SK-N-SH (cell line): Measurements from ENCODE around the gene ZSCAN10. TPM values are rescaled to one million over a fixed set of nuclear protein-coding genes. Genes with fewer than 3 reads are reported as not detected.
A peak's percentile ranks its signal among the peaks of the same experiment; 100 is the strongest.

Experiments used
- CTCF ChIA-PET: fragments of 300-600, 350-600 bp; formaldehyde crosslinking; extraction: SDS; loops from one replicate; lab custom pipeline; 2021; lab: Yijun Ruan, JAX
- POLR2A ChIA-PET: fragments of 350-600 bp; sonication (Branson Sonifier 250); formaldehyde crosslinking; extraction: SDS; loops from one replicate; lab custom pipeline; 2020; ENCODE audit warnings: antibody characterized with exemption, inconsistent platforms; lab: Yijun Ruan, JAX
- DNase-seq: peaks from one replicate; pipeline ENCODE4 v3.0.0; 2012
- H2AFZ ChIP-seq: fragments of 200-600 bp; sonication (generic); 2 replicates; pipeline ENCODE4 v1.8.1; 2016; ENCODE audit warnings: antibody characterized with exemption, mild to moderate bottlenecking, low read depth
- H3F3A ChIP-seq: fragments of 200-600 bp; sonication (generic); replicated peaks from 2 replicates; pipeline ENCODE3; 2016; ENCODE audit warnings: antibody characterized with exemption, mild to moderate bottlenecking; ENCODE audit not compliant: insufficient read depth
- H3K27ac ChIP-seq, 2 experiments: fragments of 200-500 bp in 1 of 2; fragments of 200-600 bp in 1 of 2; sonication (Bioruptor generic) in 1 of 2; sonication (generic), shearing (Covaris generic) in 1 of 2; 2 replicates each; pipeline versions ENCODE4 v1.5.1 to v1.6.1; 2014 to 2016; ENCODE audit warnings: low read depth in 2 of 2, inconsistent platforms in 1 of 2, low read length in 1 of 2, mild to moderate bottlenecking in 1 of 2, mixed read lengths in 1 of 2
- H3K27me3 ChIP-seq: fragments of 200-600 bp; sonication (generic), shearing (Covaris generic); 2 replicates; pipeline ENCODE4 v1.6.1; 2016; ENCODE audit warnings: mixed run types; ENCODE audit not compliant: insufficient read depth
- H3K36me3 ChIP-seq, 2 experiments: fragments of 200-500 bp in 1 of 2; fragments of 200-600 bp in 1 of 2; sonication (Bioruptor generic) in 1 of 2; sonication (generic) in 1 of 2; replicated peaks in 1 of 2; 2 replicates each; pipeline versions ENCODE3 to v1.5.1; 2014 to 2016; ENCODE audit warnings: low read length in 1 of 2, mild to moderate bottlenecking in 1 of 2; ENCODE audit not compliant: insufficient read depth in 2 of 2, control insufficient read depth in 1 of 2
- H3K4me1 ChIP-seq, 2 experiments: fragments of 200-500 bp in 1 of 2; fragments of 200-600 bp in 1 of 2; sonication (Bioruptor generic) in 1 of 2; sonication (generic), shearing (Covaris generic) in 1 of 2; 2 replicates each; pipeline versions ENCODE4 v1.5.1 to v1.6.1; 2014 to 2016; ENCODE audit warnings: low read depth in 1 of 2, low read length in 1 of 2, mixed run types in 1 of 2; ENCODE audit not compliant: insufficient read depth in 2 of 2, control insufficient read depth in 1 of 2
- H3K4me2 ChIP-seq: fragments of 200-600 bp; sonication (generic), shearing (Covaris generic); 2 replicates; pipeline ENCODE4 v1.6.1; 2017; ENCODE audit warnings: mixed run types
- H3K4me3 ChIP-seq, 2 experiments: fragments of 200-500 bp in 1 of 2; fragments of 200-600 bp in 1 of 2; sonication (Bioruptor generic) in 1 of 2; sonication (generic), shearing (Covaris generic) in 1 of 2; 2 replicates each; pipeline versions ENCODE4 v1.5.1 to v1.8.1; 2014 to 2016; ENCODE audit warnings: low read depth in 2 of 2, inconsistent platforms in 1 of 2, low read length in 1 of 2, mild to moderate bottlenecking in 1 of 2, mixed read lengths in 1 of 2, moderate library complexity in 1 of 2
- H3K79me2 ChIP-seq: fragments of 200-600 bp; sonication (generic); 2 replicates; pipeline ENCODE4 v1.8.1; 2017; ENCODE audit warnings: mild to moderate bottlenecking; ENCODE audit not compliant: insufficient read depth
- H3K9ac ChIP-seq: fragments of 200-600 bp; sonication (generic); 2 replicates; pipeline ENCODE4 v1.6.1; 2017; ENCODE audit warnings: mixed run types
- H3K9me2 ChIP-seq: fragments of 200-600 bp; sonication (generic); 2 replicates; pipeline ENCODE4 v1.6.1; 2017; ENCODE audit warnings: mixed run types
- H3K9me3 ChIP-seq: fragments of 200-600 bp; sonication (generic); 2 replicates; pipeline ENCODE4 v1.6.1; 2017; ENCODE audit warnings: mixed run types, mild to moderate bottlenecking, moderate library complexity
- H4K20me1 ChIP-seq: fragments of 200-600 bp; sonication (generic); 2 replicates; pipeline ENCODE4 v1.6.1; 2017; ENCODE audit warnings: mild to moderate bottlenecking, mixed run types; ENCODE audit not compliant: insufficient read depth
- CHD2 ChIP-seq: fragments of 150-350 bp; IDR thresholded peaks from 2 replicates; pipeline ENCODE4 v1.6.1; 2018; ENCODE audit warnings: low read length; ENCODE audit not compliant: partially characterized antibody
- EZH2phosphoT487 ChIP-seq: fragments of 200-600 bp; sonication (generic); IDR thresholded peaks from 2 replicates; pipeline ENCODE4 v1.6.1; 2017; ENCODE audit warnings: low read depth, mixed run types, mild to moderate bottlenecking, antibody characterized with exemption, moderate library complexity, borderline replicate concordance
- IRF3 ChIP-seq: fragments of 150-350 bp; IDR thresholded peaks from 2 replicates; pipeline ENCODE4 v1.6.1; 2016; ENCODE audit warnings: mild to moderate bottlenecking, low read depth, low read length
- JUND ChIP-seq: IDR thresholded peaks from 2 replicates; pipeline ENCODE4 v1.4.0; 2012
- MEF2A ChIP-seq: IDR thresholded peaks from 2 replicates; pipeline ENCODE4 v1.4.0; 2012; ENCODE audit warnings: low read depth, borderline replicate concordance
- NRF1 ChIP-seq: IDR thresholded peaks from 2 replicates; pipeline ENCODE4 v1.6.1; 2012; ENCODE audit warnings: low read depth, mild to moderate bottlenecking, low read length
- PBX3 ChIP-seq: IDR thresholded peaks from 2 replicates; pipeline ENCODE4; 2012
- RAD21 ChIP-seq: IDR thresholded peaks from 2 replicates; pipeline ENCODE4 v1.6.1; 2012; ENCODE audit warnings: mild to moderate bottlenecking, low read length
- RXRA ChIP-seq: IDR thresholded peaks from 2 replicates; pipeline ENCODE4 v1.4.0; 2012; ENCODE audit warnings: low read depth, mild to moderate bottlenecking, borderline replicate concordance
- SIN3A ChIP-seq: IDR thresholded peaks from 2 replicates; pipeline ENCODE4 v1.6.1; 2012; ENCODE audit warnings: low read depth, mild to moderate bottlenecking, low read length, moderate library complexity, borderline replicate concordance
- TEAD4 ChIP-seq: IDR thresholded peaks from 2 replicates; pipeline ENCODE4 v1.4.0; 2012; ENCODE audit warnings: mild to moderate bottlenecking, borderline replicate concordance; ENCODE audit not compliant: insufficient read depth
- USF2 ChIP-seq: fragments of 150-350 bp; IDR thresholded peaks from 2 replicates; pipeline ENCODE4 v1.6.1; 2017; ENCODE audit warnings: antibody characterized with exemption, low read length, low read depth, borderline replicate concordance
- ZBTB33 ChIP-seq: IDR thresholded peaks from 2 replicates; pipeline ENCODE4 v1.4.0; 2012; ENCODE audit warnings: low read depth, borderline replicate concordance
- WGBS: methylation state at CpG from one replicate; pipeline ENCODE4 v1.1.6; 2017; ENCODE audit warnings: low lambda C conversion rate; 5-methylcytosine and 5-hydroxymethylcytosine counted together
- polyA plus RNA-seq, 3 experiments: library from polyadenylated mRNA; depleted of rRNA; stranded (reverse); fragments of >200 nt; gene quantifications; 2 replicates each; pipeline ENCODE4 v1.2.3, GENCODE V29; 2012
- TF ChIP-seq, protein P1 (sequence below): IDR thresholded peaks from 2 replicates; pipeline ENCODE4 v1.4.0; 2012; ENCODE audit warnings: low read depth, borderline replicate concordance

The ZSCAN10 gene
- polyA plus RNA-seq, 1 of the 3 experiments (the other 2 are of a cell fraction) = 0.05 TPM

DNA sequence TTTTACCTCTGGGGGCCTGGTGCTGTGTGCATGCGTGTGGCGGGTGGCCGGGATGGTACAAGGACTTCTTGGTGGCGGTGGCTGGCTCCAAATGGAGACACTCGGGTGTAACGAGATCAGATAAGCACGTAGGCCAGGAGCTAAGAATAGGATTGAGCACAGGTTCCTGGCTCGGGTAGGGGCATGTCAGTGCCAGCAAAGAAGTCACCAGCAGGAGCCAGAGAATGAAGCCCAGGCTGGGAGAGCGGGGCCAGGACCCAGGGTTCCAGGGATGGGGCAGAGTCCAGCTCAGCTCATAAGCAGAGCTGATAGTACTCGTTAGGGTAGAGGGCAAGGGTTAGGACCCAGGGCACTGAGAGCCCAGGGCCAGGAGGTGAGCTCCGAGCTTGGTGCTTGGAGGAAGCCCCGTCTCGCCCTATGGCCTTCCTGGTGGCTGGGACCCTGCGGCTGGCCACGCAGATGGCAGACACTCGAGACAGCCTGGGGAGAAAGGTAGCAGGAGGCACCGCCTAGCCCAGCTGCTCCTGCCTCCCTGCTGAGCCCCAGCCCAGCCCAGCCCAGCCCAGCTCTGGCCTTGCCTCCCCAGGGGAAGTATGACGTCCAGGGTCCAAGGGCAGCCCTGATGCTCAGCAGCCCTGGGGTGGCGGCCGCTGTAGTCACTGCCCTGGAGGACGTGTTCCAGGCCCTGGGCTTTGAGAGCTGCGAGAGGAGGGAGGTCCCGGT is 44.7 kb upstream of the ZSCAN10 start:
- CTCF ChIA-PET = interaction anchor here (1.1 to 3.3 kb wide), 3 partner anchors 14 to 85 kb away, joined by 3 to 10 read pairs (median 3); no protein-coding TSS in a partner anchor
- peak; percentile 12 for DNase-seq
- TF ChIP-seq IRF3 (no peak), RXRA (no peak), EZH2phosphoT487 (no peak), USF2 (no peak), MEF2A (no peak), CHD2 (no peak), RAD21 (no peak), SIN3A (no peak), JUND (no peak), PBX3 (no peak), ZBTB33 (no peak), TEAD4 (no peak), NRF1 (no peak)
- TF ChIP-seq, protein P1, sequence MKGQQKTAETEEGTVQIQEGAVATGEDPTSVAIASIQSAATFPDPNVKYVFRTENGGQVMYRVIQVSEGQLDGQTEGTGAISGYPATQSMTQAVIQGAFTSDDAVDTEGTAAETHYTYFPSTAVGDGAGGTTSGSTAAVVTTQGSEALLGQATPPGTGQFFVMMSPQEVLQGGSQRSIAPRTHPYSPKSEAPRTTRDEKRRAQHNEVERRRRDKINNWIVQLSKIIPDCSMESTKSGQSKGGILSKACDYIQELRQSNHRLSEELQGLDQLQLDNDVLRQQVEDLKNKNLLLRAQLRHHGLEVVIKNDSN = no peak
- Histone ChIP-seq H3K4me1 (peaks cover 0 to 7% of the 10 kb centered on the region in 2 experiments; a peak in 1 of 4 replicates), H3K9me3 (no peaks in the 10 kb centered on the region), H2AFZ (no peak overlapping the region), H3K27me3 (no peaks in the 10 kb centered on the region), H3F3A (peaks cover under 1% of the 10 kb centered on the region), H3K9ac (no peak overlapping the region), H4K20me1 (no peaks in the 10 kb centered on the region), H3K4me3 (no peak overlapping the region), H3K79me2 (no peaks in the 10 kb centered on the region), H3K4me2 (no peak overlapping the region), H3K36me3 (peaks cover 0 to 26% of the 10 kb centered on the region in 2 experiments), H3K27ac (no peak overlapping the region), H3K9me2 (no peaks in the 10 kb centered on the region)
- POLR2A ChIA-PET = interaction anchor here (1.2 kb wide), 1 partner anchor 9 kb away, joined by 4 read pairs; the partner anchor contains the start of gene ZNF213
- 85% methylated on average over 10 of the region's 23 CpGs for WGBS
